HG02763 (cell line): Measurements from ENCODE around the gene TPBG.

Experiments used
- ATAC-seq: cut with Tn5 transposase; IDR thresholded peaks from one replicate; pipeline ENCODE4 v1.9.1; 2021; ENCODE audit warnings: mild to moderate bottlenecking, moderate library complexity; ENCODE audit not compliant: unreplicated experiment

The TPBG gene, protein sequence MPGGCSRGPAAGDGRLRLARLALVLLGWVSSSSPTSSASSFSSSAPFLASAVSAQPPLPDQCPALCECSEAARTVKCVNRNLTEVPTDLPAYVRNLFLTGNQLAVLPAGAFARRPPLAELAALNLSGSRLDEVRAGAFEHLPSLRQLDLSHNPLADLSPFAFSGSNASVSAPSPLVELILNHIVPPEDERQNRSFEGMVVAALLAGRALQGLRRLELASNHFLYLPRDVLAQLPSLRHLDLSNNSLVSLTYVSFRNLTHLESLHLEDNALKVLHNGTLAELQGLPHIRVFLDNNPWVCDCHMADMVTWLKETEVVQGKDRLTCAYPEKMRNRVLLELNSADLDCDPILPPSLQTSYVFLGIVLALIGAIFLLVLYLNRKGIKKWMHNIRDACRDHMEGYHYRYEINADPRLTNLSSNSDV

DNA sequence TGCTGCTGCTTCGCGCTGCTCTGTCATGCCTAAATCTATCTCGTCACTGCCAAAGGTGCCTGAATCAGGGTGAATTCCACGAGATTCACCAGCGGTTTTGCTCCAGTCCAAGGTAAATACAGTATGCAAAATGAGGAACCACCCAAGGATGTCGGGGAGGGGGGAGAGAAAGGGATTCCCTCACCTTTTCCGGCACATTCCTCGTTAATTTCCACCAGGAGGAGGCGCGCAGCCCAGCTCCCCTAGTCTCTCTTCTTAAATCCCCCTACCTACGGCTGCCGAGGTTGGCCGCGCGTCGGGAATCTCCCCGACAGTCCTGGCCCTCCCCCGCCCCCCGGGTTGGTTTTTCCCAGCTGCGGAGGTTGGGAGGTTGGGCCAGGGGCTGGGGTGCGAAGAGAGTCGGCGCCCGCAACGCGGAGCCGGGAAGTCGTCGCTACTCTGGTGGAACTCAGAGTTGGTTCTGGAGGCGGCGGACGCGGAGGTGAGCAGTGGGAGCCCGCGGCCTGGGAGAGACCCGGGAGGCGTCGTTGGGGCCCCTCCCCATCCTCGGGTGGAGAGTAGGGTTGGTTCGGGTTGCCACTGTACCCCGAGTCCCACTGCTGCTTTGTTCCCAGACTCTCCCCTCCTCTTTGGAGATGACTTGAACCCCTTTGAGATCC lies at the start of gene TPBG:
TPBG (plus strand) TSS at position 390 of the 659 bp plus-strand sequence. CDS start 1,145 bp downstream, outside the sequence.
- ATAC-seq = no peak

DNA sequence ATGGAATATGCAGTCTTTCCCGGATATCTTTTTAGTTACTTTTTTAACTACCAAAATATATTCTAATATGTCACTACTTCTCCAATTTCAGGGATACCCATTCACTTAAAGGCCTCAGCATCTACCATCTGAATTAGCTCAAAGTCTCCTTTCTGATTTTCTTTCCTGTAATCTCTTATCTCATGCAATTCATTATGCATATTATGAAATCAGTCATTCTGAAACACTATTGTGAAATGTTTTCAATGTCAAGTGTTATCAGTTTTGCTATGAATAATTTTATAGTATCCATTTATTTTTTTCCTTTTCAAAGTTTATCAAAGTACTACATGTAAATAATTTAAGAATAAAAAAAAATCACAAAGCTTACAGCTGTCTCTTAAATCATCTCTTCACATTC lies 41.2 kb upstream of the TPBG start:
- ATAC-seq = no peak

DNA sequence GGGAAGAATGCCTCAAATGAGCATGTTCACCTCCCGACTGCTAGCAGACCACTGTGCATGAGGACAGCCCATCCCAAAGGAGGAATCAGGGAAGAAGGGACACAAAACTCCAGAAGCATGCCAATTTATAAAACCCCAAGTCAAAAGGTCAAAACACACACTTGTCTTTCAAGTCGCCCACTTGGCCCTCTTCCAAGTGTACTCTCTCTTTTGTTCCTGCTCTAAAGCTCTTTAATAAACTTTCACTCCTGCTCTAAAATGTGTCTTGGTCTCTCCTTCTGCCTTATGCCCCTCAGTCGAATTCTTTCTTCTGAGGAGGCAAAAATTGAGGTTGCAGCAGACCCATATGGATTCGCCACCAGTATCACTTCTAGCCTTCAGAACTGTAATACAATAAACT lies 33.9 kb upstream of the TPBG start:
- ATAC-seq = no peak

DNA sequence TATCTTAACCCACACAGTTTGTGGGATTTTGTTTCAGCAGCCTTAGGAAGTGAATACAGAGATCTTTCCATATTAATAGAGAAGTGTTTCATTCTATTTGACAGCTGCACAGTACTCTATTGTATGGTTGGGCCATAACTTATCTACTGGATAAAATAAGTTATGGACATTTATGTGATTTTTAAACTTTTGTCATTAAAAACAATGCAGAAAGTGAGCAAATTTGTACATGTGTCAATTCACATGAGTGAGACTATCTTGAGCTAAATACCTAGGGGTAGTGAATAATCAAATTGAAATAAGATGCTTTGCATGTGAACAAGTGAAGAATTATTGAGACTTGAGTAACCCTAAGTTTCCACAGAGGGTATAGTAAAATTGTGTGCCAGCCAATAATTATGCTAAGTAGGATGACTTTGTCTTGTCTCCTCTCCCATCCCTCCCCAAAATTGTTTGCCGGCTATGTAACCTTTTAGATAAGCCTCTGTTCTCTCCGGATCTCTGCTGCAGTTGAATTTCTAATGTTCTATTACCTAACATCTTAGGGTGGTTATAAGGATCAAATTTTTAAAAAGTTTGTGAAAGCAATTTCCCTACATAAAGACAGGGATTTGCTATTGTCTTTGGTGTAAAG lies 33.3 kb upstream of the TPBG start:
- ATAC-seq = no peak

DNA sequence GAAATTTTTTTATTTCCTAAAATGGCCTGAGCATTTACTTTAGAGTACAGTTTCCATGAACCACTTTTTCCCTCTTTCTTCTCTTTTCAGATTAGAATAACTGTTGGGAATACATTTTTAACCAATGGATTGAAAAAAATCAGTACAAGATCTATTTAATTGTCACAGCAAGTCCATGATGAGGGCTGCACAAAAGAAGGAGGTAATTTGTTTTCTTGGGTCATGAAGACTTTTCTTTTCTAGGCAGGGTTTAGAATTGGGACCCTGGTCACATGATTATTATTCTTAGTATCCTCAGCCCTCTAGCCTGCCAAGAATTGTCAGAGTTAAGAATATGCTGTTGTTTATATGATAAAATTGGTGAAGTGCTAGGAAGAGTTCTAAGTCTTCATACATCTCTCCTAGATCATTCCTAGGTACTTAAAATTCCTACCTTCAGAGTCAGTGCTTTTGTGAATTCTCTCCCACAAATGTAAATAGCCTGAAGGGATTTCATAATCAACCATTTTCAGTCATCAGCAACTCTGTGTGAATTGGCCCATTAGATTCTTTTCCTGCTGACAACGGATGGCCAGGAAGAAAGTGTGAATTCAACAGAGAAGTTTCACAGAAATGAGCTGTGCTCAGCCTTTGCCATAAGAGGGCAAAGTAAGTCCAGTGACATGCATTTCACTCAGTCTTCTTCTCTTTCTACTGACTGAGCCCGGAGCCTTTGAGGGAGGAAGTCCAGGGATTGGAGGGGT lies 32.4 kb upstream of the TPBG start:
- ATAC-seq = no peak

DNA sequence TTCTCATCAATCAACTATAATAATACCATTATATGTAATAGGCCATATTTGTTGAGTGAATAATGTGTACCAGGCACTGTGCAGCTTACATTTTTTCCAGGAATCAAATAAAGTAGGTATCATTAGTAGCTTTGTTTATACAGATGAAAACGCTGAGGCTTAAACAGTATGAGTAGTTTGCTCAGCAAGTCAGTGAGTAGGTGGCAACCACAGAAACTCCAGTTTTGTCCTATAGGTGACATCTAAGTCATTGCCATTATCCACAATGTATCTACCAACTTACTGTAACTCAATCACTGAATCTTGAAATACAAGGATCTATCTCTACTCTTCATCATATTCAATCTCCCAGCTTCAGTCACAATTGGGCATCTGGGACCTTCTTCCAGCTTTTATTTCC lies 29.8 kb upstream of the TPBG start:
- ATAC-seq = no peak

DNA sequence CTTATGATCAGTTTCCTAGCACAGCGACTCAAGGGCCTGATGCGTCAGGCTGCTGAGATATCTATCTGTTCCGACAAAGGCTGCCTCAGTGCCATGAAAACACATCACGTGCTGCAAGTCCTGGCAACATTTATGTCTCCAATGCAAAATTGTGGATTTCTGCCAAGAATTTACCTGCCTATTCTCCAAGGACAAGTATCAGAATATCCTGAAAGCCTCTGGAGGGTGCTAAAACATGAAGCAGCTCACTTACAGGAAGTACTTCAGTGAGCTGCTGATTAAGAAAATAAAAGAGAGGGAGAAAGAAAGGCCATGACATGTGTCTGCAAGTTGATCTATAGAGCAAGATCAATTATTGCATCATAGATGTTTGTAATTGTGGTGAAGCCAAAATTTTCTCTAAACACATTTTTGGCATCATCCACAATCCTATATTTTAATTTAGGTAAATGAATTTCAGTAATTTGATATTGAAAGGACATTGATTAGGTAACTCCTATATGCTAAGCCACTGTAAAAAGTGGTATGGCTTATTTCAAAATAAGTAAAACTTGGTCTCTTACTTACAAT lies 25.8 kb upstream of the TPBG start:
- no peak for ATAC-seq

DNA sequence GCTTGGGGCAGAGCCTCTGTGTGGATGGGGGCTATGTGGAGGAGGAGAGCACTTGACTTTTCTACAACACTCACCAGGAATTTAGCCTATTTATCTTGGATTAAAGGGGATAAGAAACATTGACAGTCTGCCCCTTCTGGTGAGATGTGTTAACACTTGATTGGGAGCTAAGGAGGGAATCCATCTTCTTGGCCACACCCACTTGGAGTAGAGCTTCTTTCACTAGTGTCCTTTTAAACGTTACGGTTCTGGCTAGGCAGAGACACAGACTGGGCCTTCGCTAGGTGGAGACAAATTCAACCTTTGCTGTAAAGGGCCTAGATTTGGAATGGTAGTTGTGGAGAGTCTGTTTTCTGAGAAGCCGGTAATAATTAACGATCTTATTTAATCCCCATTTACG lies 15.5 kb upstream of the TPBG start:
- ATAC-seq = no peak

DNA sequence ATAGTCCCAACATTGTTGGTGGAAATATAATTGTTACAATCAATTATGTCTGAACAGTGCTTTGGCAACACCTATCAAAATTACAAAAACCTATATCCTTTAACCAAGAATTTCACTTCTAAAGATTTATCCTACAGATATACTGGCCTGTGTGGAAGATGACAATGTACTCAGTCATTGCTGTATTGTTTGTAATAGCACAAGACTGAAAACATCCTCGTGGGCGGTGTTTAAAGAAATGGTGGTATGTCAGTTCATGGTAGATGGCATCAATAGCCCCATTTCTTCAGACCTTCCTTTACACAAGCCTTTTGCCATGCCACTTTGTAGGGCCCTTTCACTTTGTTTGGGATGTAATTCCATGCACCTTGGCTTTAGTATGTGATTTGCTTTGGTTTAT lies 9.8 kb upstream of the TPBG start:
- no peak for ATAC-seq

DNA sequence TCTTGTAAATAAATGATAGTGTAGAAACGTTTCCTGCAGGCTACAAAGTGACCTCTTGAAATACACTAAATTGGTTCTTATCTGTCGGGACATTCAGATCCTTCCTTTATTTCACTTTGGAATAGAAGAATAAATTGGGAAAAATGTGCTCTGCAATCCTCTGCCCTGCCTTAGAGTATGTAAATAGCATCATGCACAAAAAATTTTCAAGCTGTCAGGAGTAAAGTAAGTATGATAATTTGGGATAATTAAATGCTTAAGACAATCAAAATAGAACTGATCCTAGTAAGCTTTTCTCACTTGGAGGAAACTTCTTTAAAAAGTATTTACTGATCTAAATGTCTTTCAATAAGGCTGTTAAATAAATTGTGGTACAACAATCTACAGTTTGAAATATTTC lies 3.1 kb upstream of the TPBG start:
- no peak for ATAC-seq

DNA sequence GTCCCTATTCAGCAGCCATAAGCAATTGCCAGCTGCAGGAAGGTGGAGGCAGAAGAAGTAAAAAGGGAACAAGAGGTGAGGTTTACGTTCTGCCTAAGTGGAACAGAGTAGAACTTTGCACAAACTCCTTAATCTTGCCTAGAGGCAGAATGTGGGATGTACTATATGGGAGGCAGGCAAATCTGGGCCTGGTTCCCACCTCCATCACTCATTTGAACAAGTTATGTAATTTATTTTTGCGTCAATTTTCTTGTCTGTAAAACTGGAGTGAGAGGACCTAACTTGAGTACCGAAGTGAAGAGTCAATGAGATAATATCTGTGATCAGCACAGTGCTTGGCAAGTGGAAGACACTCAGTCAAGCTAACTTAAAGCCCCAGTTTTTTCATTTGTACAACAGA lies 2.0 kb upstream of the TPBG start:
- ATAC-seq = no peak

DNA sequence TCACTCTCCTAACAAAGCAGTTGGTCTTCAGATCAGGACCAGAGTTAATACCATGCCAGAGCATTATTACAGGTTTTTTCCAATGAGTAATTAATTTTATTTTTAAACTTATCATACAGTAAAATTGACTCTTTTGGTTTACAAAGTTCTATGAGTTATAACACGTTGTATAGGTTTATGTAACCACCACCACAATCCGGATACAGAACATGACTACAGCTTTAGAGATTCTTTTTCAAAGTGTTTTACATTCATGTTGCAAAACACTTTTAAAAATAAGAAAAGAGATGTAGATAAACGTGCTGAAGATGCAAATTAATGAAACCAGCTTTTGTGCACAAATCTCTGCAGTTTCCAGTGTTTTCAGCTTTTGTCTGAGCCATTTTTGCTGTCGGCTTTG lies 1.5 kb upstream of the TPBG start:
- no peak for ATAC-seq

DNA sequence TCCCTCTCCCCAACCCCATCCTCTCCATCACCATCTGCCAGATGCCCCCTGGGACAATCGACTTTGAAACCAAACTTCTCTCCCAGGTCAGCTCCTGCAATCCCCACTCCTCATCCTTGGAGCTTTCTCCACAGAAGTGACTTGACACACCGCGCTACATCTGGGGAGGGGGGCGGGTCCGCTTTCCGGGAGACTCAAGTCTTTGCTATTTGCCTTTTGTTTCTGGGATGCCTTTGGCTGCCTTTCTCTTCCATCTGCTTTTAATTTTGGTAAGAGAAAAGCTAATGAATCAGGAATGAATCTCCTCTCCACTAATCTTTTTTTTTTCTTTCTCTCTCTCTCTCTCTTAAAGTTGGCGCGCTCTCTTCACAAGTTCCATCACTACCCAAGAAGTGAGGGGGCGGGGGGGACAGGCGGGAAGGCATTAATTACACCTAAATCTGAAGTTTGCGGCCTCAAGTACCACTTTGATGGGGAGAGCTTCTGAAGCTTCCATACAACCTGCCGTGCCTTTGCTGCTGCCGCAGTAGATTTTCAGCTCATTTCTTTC lies 664 bp upstream of the TPBG start:
- no peak for ATAC-seq

DNA sequence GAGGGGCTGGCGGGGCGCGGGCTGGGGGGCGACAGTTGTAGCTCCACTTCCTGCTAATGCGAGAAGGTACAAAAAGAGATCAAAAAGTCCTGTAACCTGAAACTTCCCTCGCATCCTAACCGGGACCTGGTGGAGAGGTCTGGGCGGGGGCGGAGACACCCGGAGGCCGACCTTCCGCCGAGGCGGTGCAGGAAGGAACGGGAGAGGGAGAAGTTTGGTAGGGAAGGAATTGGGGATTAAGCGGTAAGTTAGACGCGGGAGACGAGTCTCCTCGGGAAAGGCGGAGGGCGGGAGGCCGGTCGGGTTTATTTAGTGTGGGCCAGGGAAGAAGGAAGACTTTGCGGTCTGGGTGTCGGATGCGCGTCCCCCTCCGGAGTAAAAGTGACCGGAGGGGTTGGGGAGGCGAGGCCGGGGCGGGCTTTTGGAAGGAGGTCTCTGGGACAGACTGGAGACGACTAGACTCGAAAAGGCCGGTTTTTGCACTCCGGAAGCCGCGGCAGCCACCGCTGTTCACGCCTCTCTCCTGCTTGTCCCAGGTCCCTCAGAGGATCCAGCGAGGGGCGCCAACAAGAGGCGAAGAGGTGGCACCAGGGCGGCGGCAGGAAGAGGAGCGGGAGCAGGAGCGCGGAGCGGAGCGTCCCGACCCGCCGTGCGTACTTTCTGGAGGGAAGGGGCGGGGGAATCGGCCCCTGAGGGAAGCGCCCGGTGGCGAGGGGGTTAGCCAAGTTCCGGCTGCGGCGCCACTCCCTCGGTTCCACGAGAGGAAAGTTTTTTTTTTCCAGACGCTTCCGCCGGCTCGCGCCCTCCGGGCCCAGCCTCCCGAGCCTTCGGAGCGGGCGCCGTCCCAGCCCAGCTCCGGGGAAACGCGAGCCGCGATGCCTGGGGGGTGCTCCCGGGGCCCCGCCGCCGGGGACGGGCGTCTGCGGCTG lies 734 bp downstream of the TPBG start:
- ATAC-seq = no peak

DNA sequence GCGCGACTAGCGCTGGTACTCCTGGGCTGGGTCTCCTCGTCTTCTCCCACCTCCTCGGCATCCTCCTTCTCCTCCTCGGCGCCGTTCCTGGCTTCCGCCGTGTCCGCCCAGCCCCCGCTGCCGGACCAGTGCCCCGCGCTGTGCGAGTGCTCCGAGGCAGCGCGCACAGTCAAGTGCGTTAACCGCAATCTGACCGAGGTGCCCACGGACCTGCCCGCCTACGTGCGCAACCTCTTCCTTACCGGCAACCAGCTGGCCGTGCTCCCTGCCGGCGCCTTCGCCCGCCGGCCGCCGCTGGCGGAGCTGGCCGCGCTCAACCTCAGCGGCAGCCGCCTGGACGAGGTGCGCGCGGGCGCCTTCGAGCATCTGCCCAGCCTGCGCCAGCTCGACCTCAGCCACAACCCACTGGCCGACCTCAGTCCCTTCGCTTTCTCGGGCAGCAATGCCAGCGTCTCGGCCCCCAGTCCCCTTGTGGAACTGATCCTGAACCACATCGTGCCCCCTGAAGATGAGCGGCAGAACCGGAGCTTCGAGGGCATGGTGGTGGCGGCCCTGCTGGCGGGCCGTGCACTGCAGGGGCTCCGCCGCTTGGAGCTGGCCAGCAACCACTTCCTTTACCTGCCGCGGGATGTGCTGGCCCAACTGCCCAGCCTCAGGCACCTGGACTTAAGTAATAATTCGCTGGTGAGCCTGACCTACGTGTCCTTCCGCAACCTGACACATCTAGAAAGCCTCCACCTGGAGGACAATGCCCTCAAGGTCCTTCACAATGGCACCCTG lies 1.6 kb downstream of the TPBG start:
- no peak for ATAC-seq

DNA sequence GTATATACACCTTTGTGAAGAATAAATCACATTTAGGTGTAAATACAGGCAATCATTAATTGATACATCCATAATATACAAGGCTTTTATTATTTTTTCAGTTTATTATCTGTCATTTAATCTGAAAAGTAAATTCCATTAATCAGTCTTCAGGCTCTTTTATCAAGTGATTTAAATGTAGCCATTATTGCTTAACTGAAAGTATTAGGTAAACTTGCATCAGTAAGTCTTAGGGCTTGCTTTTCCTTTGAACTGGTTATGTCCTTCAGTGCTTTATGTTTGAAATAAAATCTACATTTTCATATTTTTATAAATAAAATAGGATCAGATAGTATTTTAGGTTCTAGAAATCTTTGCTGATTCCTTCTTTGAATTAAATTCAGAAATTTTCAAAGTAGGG lies 4.1 kb downstream of the TPBG start:
- ATAC-seq = no peak

DNA sequence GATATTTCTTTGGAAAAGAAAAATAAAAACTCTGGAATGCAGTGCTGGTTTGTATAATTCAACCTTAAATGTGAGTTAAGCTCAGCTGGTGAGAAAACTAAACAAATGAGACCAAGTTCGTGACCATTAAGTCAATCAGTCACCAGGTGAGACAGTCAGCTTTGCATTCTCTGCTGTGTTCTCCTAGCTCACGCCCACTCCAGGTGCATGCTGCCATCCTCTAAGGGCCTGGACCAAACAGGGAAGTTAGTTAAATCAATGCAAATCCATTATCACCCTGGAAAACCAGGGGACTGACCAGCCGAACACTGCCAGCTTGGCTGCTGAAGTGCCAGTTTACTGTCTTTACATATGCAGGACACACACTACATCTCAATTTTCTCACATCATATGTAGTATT lies 7.2 kb downstream of the TPBG start:
- ATAC-seq = no peak

DNA sequence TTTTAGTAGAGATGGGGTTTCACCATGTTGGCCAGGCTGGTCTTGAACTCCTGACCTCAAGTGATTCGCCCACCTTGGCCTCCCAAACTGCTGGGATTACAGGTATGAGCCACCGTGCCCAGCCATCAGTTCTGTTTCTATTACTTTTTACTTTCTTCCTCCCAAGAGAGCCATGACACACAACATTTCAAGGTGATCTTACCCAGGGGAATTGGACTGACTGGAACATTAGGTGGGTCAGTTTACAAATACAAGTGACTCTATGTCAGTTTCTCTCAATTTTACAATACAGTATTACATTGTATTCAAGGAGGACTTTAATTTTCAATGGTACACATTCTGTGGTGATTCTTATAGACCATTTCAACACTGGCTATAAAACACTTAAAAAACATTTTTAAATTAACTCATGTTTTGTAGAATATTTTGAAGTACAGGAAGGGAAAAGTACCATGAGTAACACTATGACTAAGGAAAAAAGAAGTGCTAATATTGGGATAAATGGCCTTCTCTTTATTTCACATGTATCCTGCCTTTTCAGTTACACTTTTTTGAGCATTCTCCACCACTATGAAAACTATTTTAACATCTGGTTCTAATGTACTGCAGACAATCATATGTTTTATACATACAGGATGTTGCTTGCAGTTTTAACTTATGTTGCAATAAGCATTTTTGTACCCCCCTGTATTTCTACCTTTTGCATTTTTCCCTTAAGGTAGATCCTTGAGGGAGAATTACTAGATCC lies 8.4 kb downstream of the TPBG start:
- no peak for ATAC-seq
